HUES48 (cell line): Measurements from ENCODE around the gene HK1.

Experiments used
- H3K27ac ChIP-seq: one replicate; pipeline ENCODE4 v1.7.0; 2013; ENCODE audit warnings: low read depth, low read length, inconsistent platforms
- H3K27me3 ChIP-seq: 2 replicates; pipeline ENCODE4 v1.6.1; 2013; ENCODE audit warnings: mild to moderate bottlenecking, low read length; ENCODE audit not compliant: control insufficient read depth, insufficient read depth
- H3K36me3 ChIP-seq: 2 replicates; pipeline ENCODE4 v1.6.1; 2013; ENCODE audit warnings: low read length; ENCODE audit not compliant: control insufficient read depth, insufficient read depth
- H3K4me1 ChIP-seq: 2 replicates; pipeline ENCODE4 v1.6.1; 2013; ENCODE audit warnings: mild to moderate bottlenecking, low read length; ENCODE audit not compliant: control insufficient read depth, insufficient read depth
- H3K4me3 ChIP-seq: 2 replicates; pipeline ENCODE4 v1.5.1; 2013; ENCODE audit warnings: mild to moderate bottlenecking, low read depth, low read length
- H3K9ac ChIP-seq: 2 replicates; pipeline ENCODE4 v1.6.1; 2013; ENCODE audit warnings: mild to moderate bottlenecking, low read depth, low read length, moderate library complexity
- H3K9me3 ChIP-seq: 2 replicates; pipeline ENCODE4 v1.6.1; 2013; ENCODE audit warnings: low read length; ENCODE audit not compliant: control insufficient read depth, insufficient read depth

The HK1 gene

DNA sequence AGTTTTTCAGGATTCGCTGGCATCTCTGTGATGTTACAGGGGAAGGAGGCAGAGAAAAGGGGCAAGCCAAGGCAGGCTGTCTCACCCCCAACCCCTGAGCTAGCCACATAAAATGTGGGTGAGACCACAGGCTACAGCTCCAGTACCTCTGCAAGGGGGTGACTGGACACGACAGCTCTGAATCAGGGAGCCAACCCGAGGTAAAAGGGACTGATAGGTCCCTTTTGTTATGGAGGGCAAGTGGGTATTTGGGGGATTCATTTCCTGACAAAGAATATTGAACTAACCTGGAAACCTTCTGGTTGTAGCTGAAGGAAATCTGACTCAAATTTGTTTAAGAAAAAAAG, 71.2 kb downstream of the HK1 start:
- Histone ChIP-seq H3K9ac (no peak overlapping the region), H3K4me3 (no peak overlapping the region), H3K9me3 (no peaks in the 10 kb centered on the region), H3K4me1 (peaks cover 35% of the 10 kb centered on the region), H3K27me3 (no peaks in the 10 kb centered on the region), H3K36me3 (peaks cover 23% of the 10 kb centered on the region), H3K27ac (no peak overlapping the region)

DNA sequence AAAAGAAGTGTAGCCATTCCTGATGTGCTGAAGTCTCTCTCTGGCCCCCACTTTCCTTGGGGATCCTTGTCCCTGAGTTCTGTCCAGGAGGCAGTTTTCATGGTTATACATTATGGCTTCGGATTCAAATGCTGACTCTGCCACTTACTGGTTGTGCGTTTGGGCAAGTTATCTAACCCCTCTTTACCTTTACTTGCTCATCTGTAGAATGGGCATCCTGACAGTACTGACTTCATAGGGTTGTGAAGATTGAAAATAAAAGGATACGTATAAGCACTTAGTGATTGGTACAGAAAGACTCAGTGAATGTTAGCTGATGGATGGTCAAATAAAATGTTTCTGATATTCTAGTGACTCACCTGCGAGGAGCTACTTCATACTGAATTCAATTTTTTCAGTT, 73.3 kb downstream of the HK1 start:
- Histone ChIP-seq H3K27me3 (no peaks in the 10 kb centered on the region), H3K4me1 (peaks cover 15% of the 10 kb centered on the region), H3K36me3 (peaks cover 13% of the 10 kb centered on the region; the same call in 1 of the 2 replicates)

DNA sequence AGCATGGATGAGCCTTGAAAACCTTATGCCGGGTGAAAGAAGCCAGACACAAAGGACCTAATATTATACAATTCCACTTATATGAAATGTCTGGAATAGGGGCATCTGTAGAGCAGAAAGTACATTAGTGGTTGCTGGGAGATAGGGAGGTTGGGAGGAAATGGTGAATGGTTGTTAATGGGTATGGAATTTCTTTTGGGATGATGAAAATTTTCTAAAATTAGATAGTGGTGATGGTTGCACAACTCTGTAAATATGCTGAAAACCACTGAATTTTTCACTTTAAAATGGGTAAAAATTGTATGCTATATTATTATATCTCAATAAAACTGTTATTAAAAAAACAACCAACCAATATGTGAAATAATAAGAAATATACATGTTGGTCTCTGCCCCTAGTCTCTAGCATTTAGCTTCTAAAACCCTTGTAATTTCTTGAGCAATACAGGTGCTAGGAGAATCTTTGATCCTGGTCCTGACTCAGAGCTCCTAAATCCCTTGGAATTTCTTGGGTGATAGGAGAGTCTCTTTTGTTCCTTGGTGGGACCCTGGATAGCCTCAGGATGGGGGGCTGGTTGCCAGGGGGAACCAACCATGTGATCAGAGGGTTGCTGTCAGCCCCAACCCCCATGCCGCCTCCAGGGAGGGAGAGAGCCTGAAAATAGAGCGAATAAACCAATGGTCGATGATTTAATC, 74.4 kb downstream of the HK1 start:
- Histone ChIP-seq H3K4me1 (peaks cover 13% of the 10 kb centered on the region), H3K9ac (no peak overlapping the region), H3K27ac (peak overlapping the region; percentile 17), H3K4me3 (no peak overlapping the region), H3K9me3 (no peaks in the 10 kb centered on the region), H3K27me3 (no peaks in the 10 kb centered on the region), H3K36me3 (peaks cover 13% of the 10 kb centered on the region; the same call in 1 of the 2 replicates)

More for the DNA sequence above, 73.3 kb downstream of the HK1 start:
- no peak overlapping the region for H3K9ac ChIP-seq
- no peak overlapping the region for H3K27ac ChIP-seq
- H3K4me3 ChIP-seq: no peak overlapping the region
- H3K9me3 ChIP-seq: no peaks in the 10 kb centered on the region

DNA sequence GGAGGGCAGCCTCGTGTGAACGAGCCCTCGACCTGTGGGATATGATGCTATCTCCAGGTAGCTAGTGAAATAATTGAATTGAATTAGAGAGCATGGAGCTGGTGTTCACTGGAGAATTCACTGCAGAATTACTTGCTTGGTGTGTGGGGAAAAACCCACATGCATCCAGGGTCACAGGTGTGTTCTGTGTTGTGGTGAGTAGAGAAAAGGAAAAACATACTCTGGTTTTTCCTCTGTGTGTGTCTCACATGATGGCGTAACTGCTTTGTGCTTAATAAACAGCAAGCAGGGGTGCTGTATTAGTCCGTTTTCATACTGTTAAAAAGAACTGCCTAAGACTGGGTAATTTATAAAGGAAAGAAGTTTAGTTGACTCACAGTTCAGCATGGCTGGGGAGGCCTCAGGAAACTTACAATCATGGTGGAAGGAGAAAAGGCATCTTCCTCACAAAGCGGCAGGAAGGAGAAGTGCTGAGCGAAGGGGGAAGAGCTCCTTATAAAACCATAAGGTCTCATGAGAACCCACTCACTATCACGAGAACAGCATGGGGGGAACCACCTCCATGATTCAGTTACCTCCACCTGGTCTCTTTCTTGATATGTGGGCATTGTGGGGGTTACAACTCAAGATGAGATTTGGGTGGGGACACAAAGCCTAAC, 75.8 kb downstream of the HK1 start:
- no peak overlapping the region for H3K27ac ChIP-seq
- H3K4me1 ChIP-seq: peaks cover 6% of the 10 kb centered on the region; the same call in 1 of the 2 replicates
- H3K4me3 ChIP-seq: no peak overlapping the region
- no peaks in the 10 kb centered on the region for H3K9me3 ChIP-seq
- no peaks in the 10 kb centered on the region for H3K27me3 ChIP-seq
- no peak overlapping the region for H3K9ac ChIP-seq
- H3K36me3 ChIP-seq: peaks cover 10% of the 10 kb centered on the region; the same call in 1 of the 2 replicates

DNA sequence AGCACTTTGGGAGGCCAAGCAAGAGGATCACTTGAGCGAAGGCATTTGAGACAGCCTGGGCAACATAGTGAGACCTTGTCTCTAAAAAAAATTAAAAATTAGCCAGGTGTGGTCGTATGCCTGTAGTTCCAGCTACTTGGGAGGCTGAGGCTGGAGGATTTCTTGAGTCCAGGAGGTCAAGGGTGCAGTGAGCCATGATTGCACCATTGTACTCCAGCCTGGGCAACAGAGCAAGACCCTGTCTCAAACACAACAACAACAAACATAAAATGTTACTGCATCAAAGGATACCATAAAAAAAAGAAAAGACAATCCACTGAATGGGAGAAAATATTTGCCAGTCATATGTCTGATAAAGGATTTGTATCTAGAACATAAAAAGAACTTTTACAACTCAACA, 77.9 kb downstream of the HK1 start:
- H3K4me1 ChIP-seq: peaks cover 14% of the 10 kb centered on the region; the same call in 1 of the 2 replicates
- H3K4me3 ChIP-seq: no peak overlapping the region
- H3K27me3 ChIP-seq: no peaks in the 10 kb centered on the region
- no peaks in the 10 kb centered on the region for H3K9me3 ChIP-seq
- no peak overlapping the region for H3K9ac ChIP-seq
- H3K27ac ChIP-seq: no peak overlapping the region
- H3K36me3 ChIP-seq: peaks cover 16% of the 10 kb centered on the region

DNA sequence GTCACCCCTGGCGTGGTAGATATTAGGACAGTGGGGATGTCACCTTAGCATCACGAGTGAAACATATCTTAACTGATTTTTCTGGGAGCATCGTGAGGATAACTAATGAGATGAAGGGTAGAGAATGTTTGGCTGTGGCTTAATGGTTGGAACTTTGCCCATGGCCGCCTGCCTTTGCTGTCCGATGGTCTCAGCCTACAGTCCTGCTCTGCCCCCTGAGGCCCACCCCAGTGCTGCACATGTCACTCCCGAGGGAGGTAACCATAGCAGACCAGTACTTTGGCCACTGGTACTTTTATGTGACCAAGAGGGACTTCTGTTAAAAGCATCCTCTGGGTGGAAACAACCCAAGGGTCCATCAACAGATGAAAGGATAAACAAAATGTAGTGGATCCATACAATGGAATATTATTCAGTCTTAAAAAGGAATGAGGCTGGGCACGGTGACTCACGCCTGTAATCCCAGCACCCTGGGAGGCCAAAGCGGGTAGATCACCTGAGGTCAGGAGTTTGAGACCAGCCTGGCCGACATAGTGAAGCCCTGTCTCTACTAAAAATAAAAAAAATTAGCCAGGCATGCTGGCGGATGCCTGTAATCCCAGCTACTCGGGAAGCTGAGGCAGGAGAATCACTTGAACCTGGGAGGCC, 80.0 kb downstream of the HK1 start:
- H3K27ac ChIP-seq: no peak overlapping the region

DNA sequence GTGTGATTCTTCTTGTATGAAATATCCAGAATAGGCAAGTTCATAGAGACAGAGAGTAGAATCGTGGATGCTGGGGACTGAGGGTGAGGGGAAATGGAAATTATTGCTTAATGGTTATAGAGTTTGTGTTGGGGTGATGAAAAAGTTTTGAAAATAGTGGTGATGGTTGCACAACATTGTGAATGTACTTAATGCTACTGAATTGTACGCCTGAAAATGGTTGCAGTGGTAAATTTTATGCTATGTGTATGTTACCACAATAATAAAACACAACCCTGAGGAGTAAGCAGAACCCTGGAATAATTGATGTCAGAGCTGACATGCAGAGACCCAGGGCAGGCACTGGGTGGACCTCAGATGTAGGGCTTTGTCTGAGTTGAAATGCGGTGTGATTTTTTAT, 80.9 kb downstream of the HK1 start:
- Histone ChIP-seq H3K4me1 (peaks cover 10% of the 10 kb centered on the region; the same call in 1 of the 2 replicates), H3K36me3 (peaks cover 36% of the 10 kb centered on the region), H3K9ac (no peak overlapping the region), H3K4me3 (no peak overlapping the region), H3K27ac (no peak overlapping the region), H3K9me3 (no peaks in the 10 kb centered on the region), H3K27me3 (no peaks in the 10 kb centered on the region)

More for the DNA sequence above, 80.0 kb downstream of the HK1 start:
- Histone ChIP-seq H3K36me3 (peaks cover 27% of the 10 kb centered on the region), H3K9me3 (no peaks in the 10 kb centered on the region), H3K4me3 (no peak overlapping the region), H3K9ac (no peak overlapping the region), H3K4me1 (peaks cover 10% of the 10 kb centered on the region; the same call in 1 of the 2 replicates), H3K27me3 (no peaks in the 10 kb centered on the region)

DNA sequence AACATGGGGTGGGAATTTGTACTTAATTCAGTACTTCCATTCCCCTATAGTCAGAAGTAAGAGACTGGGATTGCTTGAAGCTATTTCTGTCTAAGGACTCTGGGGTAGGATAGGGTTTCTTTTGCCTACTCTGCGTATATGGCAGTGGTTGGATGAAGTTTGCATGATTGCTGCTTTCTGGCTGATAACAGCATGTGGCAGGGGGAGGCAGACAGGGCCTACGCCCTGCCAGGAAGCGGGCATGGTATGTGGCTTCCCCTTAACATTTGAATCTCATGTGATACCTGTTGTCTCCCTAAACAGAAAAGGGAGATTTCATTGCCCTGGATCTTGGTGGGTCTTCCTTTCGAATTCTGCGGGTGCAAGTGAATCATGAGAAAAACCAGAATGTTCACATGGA, 81.3 kb downstream of the HK1 start:
- peaks cover 39% of the 10 kb centered on the region for H3K36me3 ChIP-seq
- H3K4me3 ChIP-seq: no peak overlapping the region
- H3K27me3 ChIP-seq: no peaks in the 10 kb centered on the region
- no peaks in the 10 kb centered on the region for H3K9me3 ChIP-seq
- no peak overlapping the region for H3K9ac ChIP-seq
- no peak overlapping the region for H3K27ac ChIP-seq
- H3K4me1 ChIP-seq: peaks cover 10% of the 10 kb centered on the region; the same call in 1 of the 2 replicates

DNA sequence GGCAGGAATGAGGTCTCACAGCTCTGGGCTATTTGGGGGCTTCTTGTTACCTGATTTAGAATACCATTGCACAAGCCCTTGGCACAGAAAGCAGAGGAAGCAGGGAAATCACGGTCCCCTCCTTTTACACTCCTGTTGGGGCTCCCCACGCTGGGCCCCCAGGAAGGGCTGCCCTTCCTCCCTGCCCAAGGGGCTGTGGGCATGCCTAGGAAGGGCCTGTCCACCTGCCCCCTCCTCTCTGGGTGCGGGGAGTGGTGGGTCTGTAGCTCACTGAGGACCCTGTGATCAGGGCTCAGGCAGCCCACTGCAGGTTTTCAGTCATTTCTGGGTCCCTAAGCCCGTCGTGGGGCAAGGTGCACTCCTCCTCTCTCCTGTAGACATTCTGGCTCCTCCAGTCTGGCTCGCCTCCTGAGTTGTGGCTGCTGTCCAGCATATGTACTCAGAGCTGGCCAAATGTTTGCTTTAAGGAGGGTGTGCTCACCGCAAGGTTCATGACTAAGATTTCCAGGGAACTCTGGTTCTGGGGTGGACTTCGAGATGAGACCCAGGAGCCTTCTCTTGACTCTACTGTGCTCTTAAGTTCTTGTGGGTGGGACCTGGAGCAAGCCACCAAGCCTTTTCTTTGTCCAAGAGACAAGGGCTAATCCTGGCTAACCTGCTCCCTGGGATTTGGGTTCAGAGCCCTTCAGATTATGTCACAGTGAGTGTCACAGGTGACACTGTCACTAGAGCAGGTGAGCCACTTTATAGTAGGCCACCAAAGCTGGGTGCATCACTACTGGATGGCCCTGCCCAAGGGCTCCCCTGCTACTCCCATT, 82.4 kb downstream of the HK1 start:
- H3K9ac ChIP-seq: no peak overlapping the region
- no peaks in the 10 kb centered on the region for H3K27me3 ChIP-seq
- H3K4me3 ChIP-seq: no peak overlapping the region
- peaks cover 50% of the 10 kb centered on the region for H3K36me3 ChIP-seq
- H3K27ac ChIP-seq: no peak overlapping the region
- H3K9me3 ChIP-seq: no peaks in the 10 kb centered on the region
- peaks cover 10% of the 10 kb centered on the region; the same call in 1 of the 2 replicates for H3K4me1 ChIP-seq

DNA sequence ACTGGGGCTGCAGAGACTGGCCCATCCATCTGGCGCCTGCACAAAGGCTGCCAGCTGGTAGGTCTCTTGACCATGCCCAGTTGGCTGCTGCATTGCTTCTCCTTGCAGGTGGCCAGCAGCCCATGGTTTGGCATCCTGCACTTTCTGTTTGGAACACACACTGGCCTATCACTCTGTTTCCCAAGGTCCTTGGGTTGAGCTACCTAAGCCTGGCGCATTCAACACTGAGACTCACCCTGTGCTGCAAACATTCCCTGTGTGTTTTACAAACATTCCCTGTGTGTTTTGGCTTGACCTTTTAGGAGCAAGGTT, 83.0 kb downstream of the HK1 start:
- no peak overlapping the region for H3K4me3 ChIP-seq

More for the DNA sequence above, 83.0 kb downstream of the HK1 start:
- H3K4me1 ChIP-seq: peaks cover 10% of the 10 kb centered on the region; the same call in 1 of the 2 replicates
- no peaks in the 10 kb centered on the region for H3K27me3 ChIP-seq
- H3K9ac ChIP-seq: no peak overlapping the region
- no peaks in the 10 kb centered on the region for H3K9me3 ChIP-seq
- H3K36me3 ChIP-seq: peaks cover 53% of the 10 kb centered on the region
- H3K27ac ChIP-seq: no peak overlapping the region
